NCI-H2029 (cell line): ENCODE results near the gene ZNF276.
"Not testable (repeated sequence)": the region's sequence is repeated elsewhere in the genome, so short reads cannot be mapped to it uniquely, and the experiment has no call there.

Experiments
- DNase-seq: peaks from one replicate; lab custom pipeline; 2025; lab: John Stamatoyannopoulos, UW

The ZNF276 gene

GRCh38 chr16:89720813-89721545, at the start of gene ZNF276, which contains the start of gene VPS9D1:
ZNF276 (plus strand) TSS chr16:89721537; CDS start chr16:89721641, 104 bp downstream.
VPS9D1 (minus strand) TSS chr16:89720898; CDS start chr16:89720861, 37 bp downstream.
- DNase-seq: peak; percentile 24

- DNase-seq: not testable (repeated sequence)
These were observed 49.8 kb upstream of the ZNF276 start for GRCh38 chr16:89671565-89671964.

GRCh38 chr16:89672177-89672941, 49.0 kb upstream of the ZNF276 start:
- no peak for DNase-seq

GRCh38 chr16:89678258-89678657, 43.1 kb upstream of the ZNF276 start:
- no peak for DNase-seq

GRCh38 chr16:89685916-89686315, 35.4 kb upstream of the ZNF276 start:
- no peak for DNase-seq

GRCh38 chr16:89686520-89687091, 34.7 kb upstream of the ZNF276 start, which contains the start of gene CDK10:
CDK10 (plus strand) TSS chr16:89686689; CDS start chr16:89686711, 22 bp downstream.
- peak; percentile 62 for DNase-seq

- DNase-seq: no peak
These were observed 34.0 kb upstream of the ZNF276 start for GRCh38 chr16:89687092-89687940.

GRCh38 chr16:89688395-89688794, 32.9 kb upstream of the ZNF276 start:
- no peak for DNase-seq

- no peak for DNase-seq
These were observed 32.2 kb upstream of the ZNF276 start for GRCh38 chr16:89689142-89689541.

GRCh38 chr16:89689621-89690020, 31.7 kb upstream of the ZNF276 start:
- not testable (repeated sequence) for DNase-seq

- DNase-seq: no peak
These were observed 30.9 kb upstream of the ZNF276 start for GRCh38 chr16:89690392-89690901.

- no peak for DNase-seq
These were observed 29.9 kb upstream of the ZNF276 start for GRCh38 chr16:89691231-89691985.

GRCh38 chr16:89691986-89692569, 29.3 kb upstream of the ZNF276 start:
- no peak for DNase-seq

- no peak for DNase-seq
These were observed 28.0 kb upstream of the ZNF276 start for GRCh38 chr16:89693289-89693731.

GRCh38 chr16:89693931-89694783, 27.2 kb upstream of the ZNF276 start:
- no peak for DNase-seq

GRCh38 chr16:89694784-89695085, 26.6 kb upstream of the ZNF276 start:
- not testable (repeated sequence) for DNase-seq

- DNase-seq: no peak
These were observed 26.1 kb upstream of the ZNF276 start for GRCh38 chr16:89695086-89695874.

GRCh38 chr16:89695875-89696669, 25.3 kb upstream of the ZNF276 start:
- DNase-seq: no peak
